ENCODE measurements around the gene ATP6V1G3.

Gene ATP6V1G3

GRCh38 chr1:198530953-198531352, 9.5 kb downstream of the ATP6V1G3 start:
- H3K27ac ChIP-seq (ENCODE audit: low read depth, low read length) = no peak overlapping the region
- no peaks in the 10 kb centered on the region for H3K36me3 ChIP-seq (ENCODE audit: low read length)
- H3K79me2 ChIP-seq (ENCODE audit: insufficient read depth, low read length) = peaks cover under 1% of the 10 kb centered on the region; the same call in 1 of the 2 replicates
- H3K4me2 ChIP-seq (ENCODE audit: low read depth, low read length, poor library complexity, severe bottlenecking) = no peak overlapping the region
- no peaks in the 10 kb centered on the region for H3K9me2 ChIP-seq (replicated peaks; ENCODE audit: insufficient read depth, low read length)
- TF ChIP-seq EZH2phosphoT487 (conservative IDR thresholded peaks at IDR 0.05; ENCODE audit: low read length) = no peak
- TF ChIP-seq CTCF (IDR thresholded peaks at IDR 0.05; ENCODE audit: insufficient read depth, low read length, poor library complexity, severe bottlenecking) = no peak
- H3K4me3 ChIP-seq (ENCODE audit: insufficient read depth, low read length, poor library complexity, severe bottlenecking) = no peak overlapping the region
- H3K27me3 ChIP-seq (ENCODE audit: low read length) = no peaks in the 10 kb centered on the region
- H3K9ac ChIP-seq (ENCODE audit: low read length) = no peak overlapping the region
- no peak overlapping the region for H2AFZ ChIP-seq (ENCODE audit: low read depth, low read length, severe bottlenecking)
- H4K20me1 ChIP-seq (ENCODE audit: low read depth, low read length) = no peaks in the 10 kb centered on the region
- no peaks in the 10 kb centered on the region for H3K9me3 ChIP-seq (ENCODE audit: insufficient read depth, low read length)
- H3F3A ChIP-seq (ENCODE audit: insufficient read depth) = peaks cover 13% of the 10 kb centered on the region; the same call in 1 of the 2 replicates

- no peaks in the 10 kb centered on the region for H4K20me1 ChIP-seq (ENCODE audit: low read depth, low read length)
- no peak overlapping the region for H3K4me2 ChIP-seq (ENCODE audit: low read depth, low read length, poor library complexity, severe bottlenecking)
- H3K79me2 ChIP-seq (ENCODE audit: insufficient read depth, low read length) = no peaks in the 10 kb centered on the region
- no peak overlapping the region for H3K9ac ChIP-seq (ENCODE audit: low read length)
- H3K9me3 ChIP-seq (ENCODE audit: insufficient read depth, low read length) = no peaks in the 10 kb centered on the region
- H3F3A ChIP-seq (ENCODE audit: insufficient read depth) = no peaks in the 10 kb centered on the region
- no peak for TF ChIP-seq CTCF (IDR thresholded peaks at IDR 0.05; ENCODE audit: insufficient read depth, low read length, poor library complexity, severe bottlenecking)
- no peak for TF ChIP-seq EZH2phosphoT487 (conservative IDR thresholded peaks at IDR 0.05; ENCODE audit: low read length)
- no peak overlapping the region for H3K27ac ChIP-seq (ENCODE audit: low read depth, low read length)
- H3K27me3 ChIP-seq (ENCODE audit: low read length) = no peaks in the 10 kb centered on the region
- no peak overlapping the region for H2AFZ ChIP-seq (ENCODE audit: low read depth, low read length, severe bottlenecking)
- H3K36me3 ChIP-seq (ENCODE audit: low read length) = no peaks in the 10 kb centered on the region
- no peak overlapping the region for H3K4me3 ChIP-seq (ENCODE audit: insufficient read depth, low read length, poor library complexity, severe bottlenecking)
- H3K9me2 ChIP-seq (replicated peaks; ENCODE audit: insufficient read depth, low read length) = no peaks in the 10 kb centered on the region
Measured at GRCh38 chr1:198529414-198529813, 11.1 kb downstream of the ATP6V1G3 start.

- no peak overlapping the region for H3K9ac ChIP-seq (ENCODE audit: low read length)
- H3K4me2 ChIP-seq (ENCODE audit: low read depth, low read length, poor library complexity, severe bottlenecking) = no peak overlapping the region
- H3K36me3 ChIP-seq (ENCODE audit: low read length) = no peaks in the 10 kb centered on the region
- H2AFZ ChIP-seq (ENCODE audit: low read depth, low read length, severe bottlenecking) = no peak overlapping the region
- H3F3A ChIP-seq (ENCODE audit: insufficient read depth) = no peaks in the 10 kb centered on the region
- no peak for TF ChIP-seq EZH2phosphoT487 (conservative IDR thresholded peaks at IDR 0.05; ENCODE audit: low read length)
- no peak for TF ChIP-seq CTCF (IDR thresholded peaks at IDR 0.05; ENCODE audit: insufficient read depth, low read length, poor library complexity, severe bottlenecking)
- no peak overlapping the region for H3K27ac ChIP-seq (ENCODE audit: low read depth, low read length)
- H3K9me2 ChIP-seq (replicated peaks; ENCODE audit: insufficient read depth, low read length) = no peaks in the 10 kb centered on the region
- H3K4me3 ChIP-seq (ENCODE audit: insufficient read depth, low read length, poor library complexity, severe bottlenecking) = no peak overlapping the region
- H3K79me2 ChIP-seq (ENCODE audit: insufficient read depth, low read length) = no peaks in the 10 kb centered on the region
- no peaks in the 10 kb centered on the region for H4K20me1 ChIP-seq (ENCODE audit: low read depth, low read length)
- H3K9me3 ChIP-seq (ENCODE audit: insufficient read depth, low read length) = no peaks in the 10 kb centered on the region
- no peaks in the 10 kb centered on the region for H3K27me3 ChIP-seq (ENCODE audit: low read length)
Measured at GRCh38 chr1:198528364-198528763, 12.1 kb downstream of the ATP6V1G3 start.

All from SU-DHL-6 (cell line).